Transverse colon (tissue), 3 donors: ENCODE measurements around the gene DCLRE1B.

Source experiments
- POLR2A ChIP-seq: fragments of 450-650 bp; IDR thresholded peaks from one replicate; pipeline ENCODE4 v1.6.1; 2016; ENCODE audit warnings: antibody characterized with exemption, mild to moderate bottlenecking, moderate library complexity
- POLR2AphosphoS5 ChIP-seq, 3 donors: sonication (generic); formaldehyde crosslinking; IDR thresholded peaks; one replicate each; pipeline ENCODE4 v1.6.1; 2016; ENCODE audit warnings: antibody characterized with exemption in 3 of 3

GRCh38 chr1:113860891-113861290 lies 44.2 kb upstream of the DCLRE1B start:
- TF ChIP-seq POLR2A (no peak), POLR2AphosphoS5 (IDR thresholded peaks at IDR 0.05) (no peak)
